SW480 (cell line): ENCODE measurements around the gene SPAG8.

Experiments used
- DNase-seq: peaks from one replicate; pipeline ENCODE4 v3.0.0-alpha.2; 2016; ENCODE audit warnings: low spot score

The SPAG8 gene

GRCh38 chr9:35836595-35836994, 24.5 kb upstream of the SPAG8 start:
- DNase-seq: no peak

- no peak for DNase-seq
Measured at GRCh38 chr9:35835766-35836165, 23.7 kb upstream of the SPAG8 start.

GRCh38 chr9:35835216-35835632, 23.2 kb upstream of the SPAG8 start:
- DNase-seq: no peak

GRCh38 chr9:35834260-35835215, 22.5 kb upstream of the SPAG8 start:
- no peak for DNase-seq

- DNase-seq: no peak
Measured at GRCh38 chr9:35832814-35833213, 20.8 kb upstream of the SPAG8 start.

GRCh38 chr9:35831040-35831439, 19.0 kb upstream of the SPAG8 start:
- no peak for DNase-seq

- no peak for DNase-seq
Measured at GRCh38 chr9:35829764-35830096, 17.7 kb upstream of the SPAG8 start.

- DNase-seq: peak; percentile 86
Measured at GRCh38 chr9:35829084-35829763, 17.2 kb upstream of the SPAG8 start, which contains the start of gene TMEM8B. Gene TMEM8B (plus strand): TSS chr9:35829228. CDS start chr9:35829448, 220 bp downstream.

- no peak for DNase-seq
Measured at GRCh38 chr9:35828716-35829083, 16.6 kb upstream of the SPAG8 start, which contains the start of gene FAM221B. Gene FAM221B (minus strand): TSS chr9:35828732. CDS start chr9:35826161, 2,571 bp downstream.

- no peak for DNase-seq
Measured at GRCh38 chr9:35827486-35827885, 15.4 kb upstream of the SPAG8 start.

- peak; percentile 57 for DNase-seq
Measured at GRCh38 chr9:35826071-35826701, 14.1 kb upstream of the SPAG8 start.

- no peak for DNase-seq
Measured at GRCh38 chr9:35822926-35823325, 10.9 kb upstream of the SPAG8 start.

- DNase-seq: no peak
Measured at GRCh38 chr9:35820076-35820475, 8.0 kb upstream of the SPAG8 start.

GRCh38 chr9:35818341-35818740, 6.3 kb upstream of the SPAG8 start:
- no peak for DNase-seq

- DNase-seq: no peak
Measured at GRCh38 chr9:35816708-35817107, 4.6 kb upstream of the SPAG8 start.

- peak; percentile 98 for DNase-seq
Measured at GRCh38 chr9:35814841-35815543, 2.9 kb upstream of the SPAG8 start, which contains the start of gene HINT2. Gene HINT2 (minus strand): TSS chr9:35815042. CDS start chr9:35814979, 63 bp downstream.

GRCh38 chr9:35814106-35814840, 2.2 kb upstream of the SPAG8 start:
- peak; percentile 73 for DNase-seq

GRCh38 chr9:35813434-35814105, 1.5 kb upstream of the SPAG8 start:
- peak; percentile 57 for DNase-seq

GRCh38 chr9:35811381-35812024, 559 bp downstream of the SPAG8 start:
- DNase-seq: no peak

GRCh38 chr9:35810122-35810521, 1.9 kb downstream of the SPAG8 start:
- DNase-seq: no peak
